Karpas-422 (cell line): ENCODE measurements around the gene MMEL1. TPM values are rescaled to one million over a fixed set of nuclear protein-coding genes. Genes with fewer than 3 reads are reported as not detected.

Experiments
- DNase-seq: peaks from one replicate; pipeline ENCODE4 v3.0.0-alpha.2; 2015
- H2AFZ ChIP-seq: fragments of 200-600 bp; sonication (generic); 2 replicates; pipeline ENCODE4 v1.6.1; 2014; ENCODE audit warnings: antibody characterized with exemption, low read length, mixed read lengths
- H3K27ac ChIP-seq: fragments of 200-600 bp; sonication (generic); 2 replicates; pipeline ENCODE4 v1.5.1; 2014; ENCODE audit warnings: mild to moderate bottlenecking, low read length, moderate library complexity
- H3K27me3 ChIP-seq: fragments of 200-600 bp; sonication (generic); 2 replicates; pipeline ENCODE4 v1.6.1; 2014; ENCODE audit warnings: low read length, mixed read lengths
- H3K36me3 ChIP-seq: fragments of 200-600 bp; sonication (generic); 2 replicates; pipeline ENCODE4 v1.6.1; 2014; ENCODE audit warnings: low read length, mixed read lengths; ENCODE audit not compliant: insufficient read depth
- H3K4me1 ChIP-seq: fragments of 200-600 bp; sonication (generic); 2 replicates; pipeline ENCODE4 v1.6.1; 2014; ENCODE audit warnings: mild to moderate bottlenecking, low read length, mixed read lengths
- H3K4me2 ChIP-seq: fragments of 200-600 bp; sonication (generic); 2 replicates; pipeline ENCODE4 v1.6.1; 2014; ENCODE audit warnings: low read length, low read depth, mild to moderate bottlenecking; ENCODE audit not compliant: poor library complexity, severe bottlenecking
- H3K4me3 ChIP-seq: fragments of 200-600 bp; sonication (generic); 2 replicates; pipeline ENCODE4 v1.5.1; 2014; ENCODE audit warnings: mild to moderate bottlenecking, antibody characterized with exemption, low read length, mixed read lengths
- H3K79me2 ChIP-seq: fragments of 200-600 bp; sonication (generic); 2 replicates; pipeline ENCODE4 v1.6.1; 2014; ENCODE audit warnings: mild to moderate bottlenecking, low read length, mixed read lengths
- H3K9ac ChIP-seq: fragments of 200-600 bp; sonication (generic); 2 replicates; pipeline ENCODE4 v1.6.0; 2014; ENCODE audit warnings: low read length
- H3K9me2 ChIP-seq: fragments of 200-600 bp; sonication (generic), shearing (Covaris generic); replicated peaks from 2 replicates; pipeline ENCODE4 v1.6.0; 2014; ENCODE audit warnings: mild to moderate bottlenecking, low read length, moderate library complexity; ENCODE audit not compliant: insufficient read depth
- H3K9me3 ChIP-seq: fragments of 300-700, 200-600 bp; sonication (generic); 2 replicates; pipeline ENCODE4 v1.6.1; 2014; ENCODE audit warnings: low read length, mixed read lengths
- H4K20me1 ChIP-seq: fragments of 200-600 bp; sonication (generic); 2 replicates; pipeline ENCODE4 v1.6.1; 2014; ENCODE audit warnings: mild to moderate bottlenecking, antibody characterized with exemption, low read length, low read depth; ENCODE audit not compliant: insufficient read depth
- total RNA-seq: library from RNA; depleted of rRNA; stranded (reverse); fragments of >200 nt; shearing (Covaris generic); gene quantifications from 2 replicates; pipeline ENCODE4 v1.2.3, GENCODE V29; 2014; ENCODE audit warnings: low replicate concordance

Gene MMEL1
- total RNA-seq, 1 experiment from 2014 or later = not detected

GRCh38 chr1:2604844-2605508 lies 27.8 kb downstream of the MMEL1 start:
- H4K20me1 ChIP-seq = no peaks in the 10 kb centered on the region
- no peaks in the 10 kb centered on the region for H3K9me3 ChIP-seq
- no peaks in the 10 kb centered on the region for H3K9me2 ChIP-seq
- H3K79me2 ChIP-seq = no peaks in the 10 kb centered on the region
- no peak overlapping the region for H3K9ac ChIP-seq
- H3K4me1 ChIP-seq = no peaks in the 10 kb centered on the region
- H3K27me3 ChIP-seq = no peaks in the 10 kb centered on the region
- no peak for DNase-seq
- H2AFZ ChIP-seq = no peak overlapping the region
- H3K4me3 ChIP-seq = no peak overlapping the region
- no peak overlapping the region for H3K27ac ChIP-seq
- H3K36me3 ChIP-seq = no peaks in the 10 kb centered on the region
- H3K4me2 ChIP-seq = no peak overlapping the region

- H3K36me3 ChIP-seq = no peaks in the 10 kb centered on the region
- no peaks in the 10 kb centered on the region for H3K27me3 ChIP-seq
- no peak overlapping the region for H3K4me3 ChIP-seq
- H3K9me3 ChIP-seq = no peaks in the 10 kb centered on the region
- H3K27ac ChIP-seq = no peak overlapping the region
- H3K9me2 ChIP-seq = no peaks in the 10 kb centered on the region
- no peak overlapping the region for H2AFZ ChIP-seq
- no peaks in the 10 kb centered on the region for H3K79me2 ChIP-seq
- H4K20me1 ChIP-seq = no peaks in the 10 kb centered on the region
- H3K4me2 ChIP-seq = no peak overlapping the region
- H3K4me1 ChIP-seq = no peaks in the 10 kb centered on the region
- H3K9ac ChIP-seq = no peak overlapping the region
- DNase-seq = no peak
Measured at GRCh38 chr1:2604156-2604843, 28.5 kb downstream of the MMEL1 start.

GRCh38 chr1:2603521-2604155 lies 29.2 kb downstream of the MMEL1 start:
- Histone ChIP-seq H3K79me2 (no peaks in the 10 kb centered on the region), H3K9me2 (no peaks in the 10 kb centered on the region), H3K9ac (no peak overlapping the region), H3K4me1 (no peaks in the 10 kb centered on the region), H3K27ac (no peak overlapping the region), H3K36me3 (no peaks in the 10 kb centered on the region), H3K27me3 (no peaks in the 10 kb centered on the region), H2AFZ (no peak overlapping the region), H3K4me3 (no peak overlapping the region), H3K9me3 (no peaks in the 10 kb centered on the region), H3K4me2 (no peak overlapping the region), H4K20me1 (no peaks in the 10 kb centered on the region)
- no peak for DNase-seq

DNA sequence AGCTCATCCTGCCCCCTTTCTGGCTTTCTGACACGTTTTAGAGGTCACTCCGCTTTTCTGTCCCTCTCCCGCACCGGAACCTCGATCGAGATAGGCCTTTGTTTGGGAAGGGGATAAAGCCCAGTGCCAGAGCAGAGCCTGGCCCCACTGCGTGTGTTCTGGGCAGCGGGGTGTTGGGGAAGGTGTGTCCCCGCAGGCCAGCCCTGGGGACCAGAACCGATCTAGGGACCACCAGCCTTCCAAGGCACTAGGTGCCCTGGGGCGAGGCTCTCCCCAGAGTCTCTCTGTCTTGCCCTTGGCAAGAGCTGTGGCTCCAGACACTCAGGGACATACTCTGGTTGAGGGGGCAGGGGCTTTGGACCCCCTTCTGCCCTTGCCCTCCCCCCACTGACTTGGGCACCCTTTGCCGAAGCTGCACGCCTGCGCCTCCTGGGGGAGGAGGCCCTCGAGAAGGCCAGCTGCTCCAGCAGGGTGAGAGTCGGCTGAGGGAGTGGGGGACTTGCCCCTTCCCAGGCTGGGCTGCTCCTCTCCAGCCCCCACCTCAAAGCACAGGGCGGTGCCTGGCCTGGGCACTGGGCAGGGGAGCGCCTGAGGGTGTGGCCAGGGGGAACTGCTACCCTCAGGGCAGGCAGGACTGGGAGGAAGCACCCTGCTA lies 29.8 kb downstream of the MMEL1 start:
- Histone ChIP-seq H3K9me2 (no peaks in the 10 kb centered on the region), H3K27ac (no peak overlapping the region), H3K9ac (no peak overlapping the region), H3K79me2 (no peaks in the 10 kb centered on the region), H3K4me3 (no peak overlapping the region), H3K27me3 (no peaks in the 10 kb centered on the region), H2AFZ (no peak overlapping the region), H3K4me1 (no peaks in the 10 kb centered on the region), H3K4me2 (no peak overlapping the region), H3K36me3 (no peaks in the 10 kb centered on the region), H3K9me3 (no peaks in the 10 kb centered on the region), H4K20me1 (no peaks in the 10 kb centered on the region)
- DNase-seq = no peak

- Histone ChIP-seq H3K36me3 (no peaks in the 10 kb centered on the region), H3K4me3 (no peak overlapping the region), H3K9me3 (no peaks in the 10 kb centered on the region), H3K27ac (no peak overlapping the region), H4K20me1 (no peaks in the 10 kb centered on the region), H2AFZ (no peak overlapping the region), H3K4me1 (no peaks in the 10 kb centered on the region), H3K4me2 (no peak overlapping the region), H3K79me2 (no peaks in the 10 kb centered on the region), H3K9ac (no peak overlapping the region), H3K27me3 (no peaks in the 10 kb centered on the region), H3K9me2 (no peaks in the 10 kb centered on the region)
- no peak for DNase-seq
Measured at GRCh38 chr1:2602311-2602835, 30.4 kb downstream of the MMEL1 start.

GRCh38 chr1:2601721-2602303 lies 31.0 kb downstream of the MMEL1 start:
- Histone ChIP-seq H3K79me2 (no peaks in the 10 kb centered on the region), H2AFZ (no peak overlapping the region), H3K4me1 (no peaks in the 10 kb centered on the region), H3K4me2 (no peak overlapping the region), H3K27me3 (no peaks in the 10 kb centered on the region), H3K36me3 (no peaks in the 10 kb centered on the region), H3K27ac (no peak overlapping the region), H3K9ac (no peak overlapping the region), H3K4me3 (no peak overlapping the region), H3K9me2 (no peaks in the 10 kb centered on the region), H3K9me3 (no peaks in the 10 kb centered on the region), H4K20me1 (no peaks in the 10 kb centered on the region)
- DNase-seq = no peak

GRCh38 chr1:2598329-2598931 lies 34.4 kb downstream of the MMEL1 start:
- Histone ChIP-seq H3K27ac (no peak overlapping the region), H3K9me2 (no peaks in the 10 kb centered on the region), H3K4me2 (no peak overlapping the region), H3K79me2 (no peaks in the 10 kb centered on the region), H3K9me3 (no peaks in the 10 kb centered on the region), H4K20me1 (no peaks in the 10 kb centered on the region), H3K9ac (no peak overlapping the region), H3K36me3 (no peaks in the 10 kb centered on the region), H3K4me3 (no peak overlapping the region), H3K4me1 (no peaks in the 10 kb centered on the region), H3K27me3 (no peaks in the 10 kb centered on the region), H2AFZ (no peak overlapping the region)
- no peak for DNase-seq
